GM12873 (cell line): ENCODE results near the gene ZP1.

Source experiments
- CTCF ChIP-seq: IDR thresholded peaks from 2 replicates; pipeline ENCODE4 v1.5.1; 2012; ENCODE audit warnings: low read depth, mild to moderate bottlenecking, moderate library complexity, low read length, control low read depth; ENCODE audit not compliant: insufficient read depth; ENCODE audit errors: missing control alignments

Gene ZP1

DNA sequence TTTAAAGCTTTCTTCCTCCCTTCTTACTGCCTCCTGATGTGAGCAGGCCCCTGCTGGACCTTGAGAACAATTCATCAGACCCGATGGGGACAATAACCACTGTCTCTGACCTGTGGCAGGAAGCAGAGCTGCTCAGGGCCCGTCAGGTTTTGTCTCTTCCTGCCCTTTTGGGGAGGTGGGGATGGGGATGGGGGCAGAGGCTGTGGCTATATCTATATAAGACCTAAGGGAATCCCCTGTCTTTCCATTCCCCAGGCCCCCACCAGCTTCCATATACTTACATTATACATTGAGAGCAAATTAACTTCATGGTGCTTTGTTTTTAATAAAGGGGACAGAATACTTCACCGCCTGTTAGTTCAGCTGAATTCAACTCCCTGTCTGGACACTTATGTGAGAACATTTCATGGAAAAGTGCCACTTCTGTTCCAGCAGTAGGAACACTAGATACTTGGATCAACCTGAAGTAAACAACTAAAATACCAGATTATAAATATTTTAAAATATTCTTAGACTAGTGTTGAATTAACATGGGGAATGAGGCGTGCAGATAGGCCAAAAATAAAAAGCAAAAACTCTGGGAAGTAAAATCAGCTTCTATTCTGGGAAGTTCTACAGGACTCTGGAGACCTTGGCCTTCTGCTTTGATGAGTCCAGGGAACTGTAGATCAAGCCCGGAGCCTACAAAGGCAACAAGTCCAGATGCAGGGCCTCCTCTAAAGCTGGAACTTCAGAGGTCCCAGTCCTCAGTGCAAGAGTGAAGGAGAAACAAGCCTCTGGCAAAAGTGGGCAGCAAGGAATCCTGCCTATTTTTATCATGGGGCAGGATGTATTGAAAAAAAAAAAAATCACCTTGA, 11.1 kb downstream of the ZP1 start:
- TF ChIP-seq CTCF, result no peak

DNA sequence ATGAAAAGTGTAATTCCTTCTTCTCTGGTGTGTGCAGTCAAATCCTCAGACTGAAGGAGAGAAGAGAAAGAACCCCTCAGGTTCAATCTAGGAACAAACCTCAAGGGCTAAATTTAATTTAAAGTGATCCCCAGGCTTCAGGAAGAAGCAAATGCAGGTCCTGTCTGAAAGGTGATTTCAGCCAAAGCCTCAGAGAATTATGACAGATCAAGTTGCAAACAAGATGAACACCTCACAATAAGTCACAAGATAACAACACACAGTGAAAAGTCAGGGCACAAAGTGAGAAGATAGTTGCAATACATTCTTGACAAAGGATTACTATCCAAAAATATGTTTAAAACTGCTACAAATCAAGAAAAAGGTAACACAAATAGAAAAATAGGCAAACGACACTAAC, 11.8 kb downstream of the ZP1 start:
- no peak for TF ChIP-seq CTCF

DNA sequence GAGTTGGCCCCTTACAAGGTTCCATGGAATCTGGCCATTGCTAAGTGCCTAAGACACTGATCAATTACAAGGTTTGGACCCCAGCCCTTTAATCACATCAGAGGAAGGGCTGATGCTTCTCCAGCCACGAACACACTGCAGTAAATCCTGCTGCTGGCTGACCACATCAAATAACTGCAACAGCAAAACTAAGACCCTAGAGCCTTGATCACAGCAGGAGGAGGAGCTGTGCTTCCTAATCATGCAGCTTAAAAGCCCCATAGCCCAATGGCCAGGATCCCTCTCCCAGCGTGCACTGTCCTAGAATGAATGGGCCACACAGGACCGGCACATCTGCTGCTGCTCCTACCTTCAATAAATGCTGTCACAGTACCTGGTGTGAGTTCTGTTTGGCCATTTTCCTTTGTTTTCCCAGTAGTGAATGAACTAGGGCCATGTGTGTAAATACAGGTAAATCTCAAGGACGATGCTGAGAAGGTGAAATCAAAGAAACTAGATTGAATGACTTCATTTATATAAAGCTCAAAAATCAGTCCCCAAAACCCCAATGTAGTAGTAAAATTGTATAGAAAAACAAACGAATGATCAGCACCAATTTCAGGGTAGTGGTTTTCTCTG, 12.7 kb downstream of the ZP1 start:
- TF ChIP-seq CTCF, result no peak

DNA sequence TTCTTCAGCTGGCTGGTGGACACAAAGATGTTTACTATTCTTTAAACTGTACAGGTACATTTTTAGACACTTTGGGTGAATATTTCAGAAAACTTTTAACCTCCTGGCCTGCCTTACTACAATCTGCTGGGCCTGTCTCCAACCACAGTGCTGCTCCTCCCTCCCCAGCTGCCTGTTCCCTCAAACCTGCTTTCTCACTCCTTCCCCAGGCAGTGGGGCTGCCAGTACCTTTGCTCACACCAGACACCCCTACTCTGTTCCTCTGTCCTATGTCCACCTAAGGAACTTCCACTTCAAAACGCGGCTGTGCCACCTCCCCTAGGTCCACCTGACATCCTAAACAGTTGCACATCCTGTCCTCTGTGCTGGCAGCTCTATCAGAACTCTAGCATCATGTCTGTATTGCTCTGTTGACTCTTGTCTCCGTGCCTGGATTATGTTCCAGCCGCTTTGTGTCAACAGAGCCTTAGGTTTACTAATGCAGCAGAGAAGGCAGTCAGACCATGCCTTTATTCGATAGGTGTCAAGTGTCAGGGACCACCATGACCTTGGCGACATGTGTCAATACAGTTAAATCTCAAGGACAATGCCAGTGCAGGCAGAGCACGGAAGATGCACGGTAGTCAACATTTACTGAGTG, 13.4 kb downstream of the ZP1 start:
- no peak for TF ChIP-seq CTCF

DNA sequence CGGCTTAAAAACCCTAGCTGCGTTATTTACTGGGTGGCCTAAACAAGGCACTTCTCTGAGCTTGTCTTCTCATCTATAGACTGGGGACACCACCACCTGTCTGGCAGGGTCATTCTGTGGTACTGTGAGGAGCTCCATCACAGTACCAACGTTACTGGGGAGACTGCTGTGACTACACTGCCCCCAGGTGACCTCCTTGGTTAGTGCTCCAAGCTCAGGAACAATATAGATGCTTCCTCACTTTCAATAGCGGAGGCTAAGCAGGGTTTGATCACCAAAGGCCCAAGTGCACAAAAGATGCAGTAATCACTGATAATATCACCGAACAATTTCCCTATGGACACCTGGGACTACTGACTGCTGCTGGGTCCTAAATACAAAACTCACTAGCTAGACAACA, 20.2 kb downstream of the ZP1 start:
- TF ChIP-seq CTCF, result peak; percentile 65

DNA sequence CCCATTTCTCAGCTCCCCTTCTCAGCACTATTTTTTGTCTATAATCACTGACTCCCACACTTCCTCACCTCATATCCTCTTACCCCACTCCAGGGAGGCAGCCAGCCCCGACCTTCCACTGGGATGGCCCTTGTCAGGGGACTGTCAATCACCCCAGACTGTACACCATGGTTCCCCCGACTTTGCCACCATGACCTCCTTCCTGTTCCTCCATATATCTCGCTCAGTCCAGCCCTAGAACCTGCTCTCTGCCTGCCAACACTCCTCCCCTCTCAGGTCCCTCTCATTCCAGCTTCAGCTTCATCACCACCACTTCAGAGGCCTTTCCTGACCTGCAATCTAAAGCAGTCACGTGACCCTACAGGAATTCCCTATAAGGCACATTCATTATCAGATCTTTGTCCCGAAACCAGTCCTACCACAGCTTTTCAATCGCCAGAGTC, 22.5 kb downstream of the ZP1 start:
- TF ChIP-seq CTCF, result no peak

- no peak for TF ChIP-seq CTCF
These were observed 23.4 kb downstream of the ZP1 start for GRCh38 chr11:60890696-60891095.
